Measurements from ENCODE around the gene GSTM4.
"Not testable (repeated sequence)": the region's sequence is repeated elsewhere in the genome, so short reads cannot be mapped to it uniquely, and the experiment has no call there.

GSTM4 gene

DNA sequence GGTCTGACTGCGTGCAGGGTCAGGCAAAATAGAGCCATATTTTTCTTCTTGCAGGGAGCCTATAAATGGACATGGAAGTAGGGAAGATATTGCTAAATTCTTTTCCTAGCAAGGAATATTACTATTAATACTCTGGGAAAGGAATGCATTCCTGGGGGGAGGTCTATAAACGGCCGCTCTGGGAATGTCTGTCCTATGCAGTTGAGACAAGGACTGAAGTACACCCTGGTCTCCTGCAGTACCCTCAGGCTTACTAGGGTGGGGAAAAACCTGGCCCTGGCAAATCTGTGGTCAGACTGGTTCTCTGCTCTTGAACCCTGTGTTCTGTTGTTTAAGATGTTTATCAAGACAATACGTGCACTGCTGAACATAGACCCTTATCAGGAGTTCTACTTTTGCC lies 53.0 kb downstream of the GSTM4 start:
- not testable (repeated sequence) for DNase-seq (ENCODE audit: low spot score)

DNA sequence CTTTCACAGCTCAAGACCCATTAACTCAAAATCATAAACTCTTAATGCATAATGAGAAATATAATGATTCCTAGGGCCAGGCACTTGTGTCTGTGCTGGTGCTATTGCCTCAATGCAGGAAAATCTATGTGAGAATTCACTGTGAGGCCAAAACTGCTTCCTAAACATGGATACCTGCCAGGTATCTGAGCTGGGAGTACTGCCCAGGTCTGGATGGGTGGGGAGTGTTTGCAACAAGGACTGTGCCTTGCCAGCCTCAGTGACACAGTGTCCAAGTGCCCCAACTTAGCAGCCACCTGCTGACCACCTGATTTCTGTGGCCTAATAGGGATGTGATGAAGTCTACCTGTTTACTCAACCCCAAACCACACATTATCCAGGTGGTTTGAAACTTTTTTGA lies 53.9 kb downstream of the GSTM4 start:
- not testable (repeated sequence) for DNase-seq (ENCODE audit: low spot score)
